Measurements from ENCODE around the gene CACNB2. TPM values are rescaled to one million over a fixed set of nuclear protein-coding genes. Genes with fewer than 3 reads are reported as not detected.
"Not testable (repeated sequence)": the region's sequence is repeated elsewhere in the genome, so short reads cannot be mapped to it uniquely, and the experiment has no call there.

CACNB2 gene
- total RNA-seq, 2 experiments from 2014 or later: not detected

GRCh38 chr10:18178854-18179483 lies 38.7 kb downstream of the CACNB2 start:
- no peaks in the 10 kb centered on the region for H3K4me1 Mint-ChIP-seq
- CTCF ChIA-PET: interaction anchor here (0.9 kb wide), 1 partner anchor 18 kb away, joined by 3 read pairs; no protein-coding TSS in a partner anchor
- intact Hi-C loops (cut with DNase I, micrococcal nuclease): no loop called here
- ATAC-seq (no peak), DNase-seq (no peak)
- H3K27ac Mint-ChIP-seq: no peak overlapping the region
- H3K27me3 Mint-ChIP-seq: peaks cover 10% of the 10 kb centered on the region
- no peaks in the 10 kb centered on the region for H3K36me3 Mint-ChIP-seq (ENCODE audit: low read depth)
- POLR2A ChIA-PET: no interaction called here
- no peaks in the 10 kb centered on the region for H3K9me3 Mint-ChIP-seq (ENCODE audit: low read depth)
- H3K4me3 Mint-ChIP-seq: no peak overlapping the region

DNA sequence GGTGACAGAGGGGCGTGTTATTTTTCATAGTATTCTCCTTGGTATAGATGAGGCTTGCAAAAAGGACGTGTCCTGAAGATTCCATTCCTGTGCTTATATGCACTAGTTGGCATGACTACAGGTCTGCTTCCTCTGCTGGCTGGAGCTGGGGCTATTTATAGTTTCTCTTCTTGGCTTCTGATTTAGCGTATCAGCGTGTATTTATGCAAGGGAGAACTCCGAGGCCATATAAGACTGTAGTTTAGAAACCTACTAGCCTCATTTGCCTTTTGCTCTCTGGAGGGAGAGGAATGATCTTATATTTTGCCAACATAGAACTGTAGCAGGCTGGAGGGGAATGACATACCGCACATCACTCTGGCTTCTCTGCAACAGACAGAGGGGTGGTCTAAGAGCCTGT lies 39.7 kb downstream of the CACNB2 start:
- no peaks in the 10 kb centered on the region for H3K4me1 Mint-ChIP-seq
- POLR2A ChIA-PET: no interaction called here
- no peaks in the 10 kb centered on the region for H3K36me3 Mint-ChIP-seq (ENCODE audit: low read depth)
- intact Hi-C loops (cut with DNase I, micrococcal nuclease): no loop called here
- DNase-seq: no peak
- H3K4me3 Mint-ChIP-seq: no peak overlapping the region
- no peak for ATAC-seq
- H3K27me3 Mint-ChIP-seq: peaks cover 10% of the 10 kb centered on the region
- CTCF ChIA-PET: no interaction called here
- no peak overlapping the region for H3K27ac Mint-ChIP-seq
- H3K9me3 Mint-ChIP-seq (ENCODE audit: low read depth): no peaks in the 10 kb centered on the region

- H3K27ac Mint-ChIP-seq; POLR2A ChIA-PET; intact Hi-C loops (cut with DNase I, micrococcal nuclease); H3K36me3 Mint-ChIP-seq (ENCODE audit: low read depth); DNase-seq; H3K9me3 Mint-ChIP-seq (ENCODE audit: low read depth); H3K4me3 Mint-ChIP-seq; H3K4me1 Mint-ChIP-seq; ATAC-seq; CTCF ChIA-PET: not testable (repeated sequence)
- peaks cover 10% of the 10 kb centered on the region for H3K27me3 Mint-ChIP-seq
These were observed 41.2 kb downstream of the CACNB2 start for GRCh38 chr10:18181382-18181781.

GRCh38 chr10:18185621-18186020 lies 45.4 kb downstream of the CACNB2 start:
- no peaks in the 10 kb centered on the region for H3K4me1 Mint-ChIP-seq
- H3K36me3 Mint-ChIP-seq (ENCODE audit: low read depth): no peaks in the 10 kb centered on the region
- ChIA-PET POLR2A (no interaction called here), CTCF (no interaction called here)
- no peak for ATAC-seq
- H3K4me3 Mint-ChIP-seq: no peak overlapping the region
- DNase-seq: no peak
- peaks cover 4% of the 10 kb centered on the region for H3K27me3 Mint-ChIP-seq
- H3K9me3 Mint-ChIP-seq (ENCODE audit: low read depth): no peaks in the 10 kb centered on the region
- intact Hi-C loops (cut with DNase I, micrococcal nuclease): no loop called here
- no peak overlapping the region for H3K27ac Mint-ChIP-seq

DNA sequence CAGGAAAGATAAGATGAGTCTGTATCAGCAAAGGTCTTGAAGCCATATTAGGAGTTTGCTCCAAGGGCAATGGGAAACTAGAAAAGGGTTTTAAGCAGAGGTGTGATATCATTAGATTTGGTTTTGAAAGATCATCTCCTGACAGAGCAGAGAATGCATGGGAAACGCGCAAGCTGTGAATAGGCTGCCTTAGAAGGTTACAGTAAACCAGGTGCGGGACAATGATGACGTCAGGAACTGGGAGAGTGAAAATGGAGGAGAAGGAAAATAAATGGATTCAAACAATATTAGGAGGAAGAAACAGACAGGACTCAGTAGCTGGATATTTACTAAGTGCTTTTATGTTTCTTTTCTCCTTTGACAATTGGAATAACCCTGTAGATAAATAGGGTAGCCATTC lies 50.6 kb downstream of the CACNB2 start:
- CTCF ChIA-PET: no interaction called here
- Mint-ChIP-seq H3K4me3 (no peak overlapping the region), H3K27me3 (no peaks in the 10 kb centered on the region), H3K27ac (no peak overlapping the region), H3K9me3 (ENCODE audit: low read depth) (no peaks in the 10 kb centered on the region), H3K4me1 (no peaks in the 10 kb centered on the region), H3K36me3 (ENCODE audit: low read depth) (no peaks in the 10 kb centered on the region)
- no peak for DNase-seq
- intact Hi-C loops (cut with DNase I, micrococcal nuclease): no loop called here
- POLR2A ChIA-PET: no interaction called here
- no peak for ATAC-seq

DNA sequence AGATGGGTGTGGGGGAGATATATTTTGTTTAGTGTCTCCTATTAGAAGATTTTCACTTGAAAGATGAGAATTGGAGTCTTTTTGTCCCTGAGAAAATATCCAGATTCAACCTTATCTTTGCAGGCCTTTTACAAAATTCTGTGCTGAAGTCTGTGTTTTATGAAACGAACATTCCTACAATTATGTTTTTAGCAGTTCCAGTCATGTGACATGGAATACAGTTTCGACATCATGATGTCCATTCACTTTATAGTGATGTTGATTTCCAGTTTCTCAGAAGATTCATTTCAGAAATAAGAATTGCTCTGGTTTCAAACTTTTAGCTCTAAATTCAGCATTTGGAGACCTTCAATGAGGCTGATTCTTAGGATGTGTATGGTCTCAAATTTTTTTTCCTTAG lies 54.4 kb downstream of the CACNB2 start:
- Mint-ChIP-seq H3K9me3 (ENCODE audit: low read depth) (no peaks in the 10 kb centered on the region), H3K27ac (no peak overlapping the region), H3K4me1 (no peaks in the 10 kb centered on the region), H3K36me3 (ENCODE audit: low read depth) (no peaks in the 10 kb centered on the region), H3K4me3 (no peak overlapping the region), H3K27me3 (no peaks in the 10 kb centered on the region)
- intact Hi-C loops (cut with DNase I, micrococcal nuclease): no loop called here
- ChIA-PET CTCF (interaction anchor here (1.0 kb wide), 1 partner anchor 10 kb away, joined by 3 read pairs; no protein-coding TSS in a partner anchor), POLR2A (no interaction called here)
- ATAC-seq (no peak), DNase-seq (no peak)

DNA sequence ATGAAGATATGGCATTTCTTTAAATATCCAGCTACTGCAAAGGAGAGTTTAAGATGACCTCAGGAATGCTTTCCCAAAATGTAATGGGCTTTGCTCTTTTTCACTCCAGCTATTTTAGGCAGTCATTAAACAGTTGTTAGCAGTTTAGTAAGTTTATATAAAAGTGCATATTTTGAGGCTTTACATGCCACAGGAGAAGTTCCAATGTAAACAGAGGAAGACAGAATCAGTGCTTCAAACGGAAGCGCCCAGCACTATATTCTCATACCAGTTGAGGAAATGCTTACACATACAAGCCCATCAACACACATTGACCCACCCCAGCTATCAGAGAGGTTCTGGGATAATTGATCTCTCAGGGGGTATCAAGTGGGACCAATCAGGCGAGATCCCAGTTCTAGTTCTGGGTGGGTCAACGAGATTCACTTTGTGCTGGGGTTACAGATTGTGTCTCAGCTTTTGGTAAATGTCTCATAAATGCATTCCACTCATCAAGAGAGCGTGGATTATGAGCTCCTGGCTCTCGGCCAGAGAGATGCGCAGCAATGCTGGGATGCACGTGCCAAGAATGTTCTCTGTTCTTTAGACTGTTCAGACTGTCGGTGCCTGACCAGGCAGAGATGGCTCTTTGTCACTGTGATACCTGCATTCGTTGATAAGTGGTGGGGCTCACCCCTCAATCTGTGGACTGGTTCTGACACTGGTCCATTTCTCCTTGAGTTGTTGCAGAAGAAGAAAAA lies 55.0 kb downstream of the CACNB2 start:
- ChIA-PET CTCF (interaction anchor here (1.0 kb wide), 1 partner anchor 10 kb away, joined by 3 read pairs; no protein-coding TSS in a partner anchor), POLR2A (no interaction called here)
- Mint-ChIP-seq H3K27me3 (no peaks in the 10 kb centered on the region), H3K27ac (no peak overlapping the region), H3K4me1 (no peaks in the 10 kb centered on the region), H3K9me3 (ENCODE audit: low read depth) (no peaks in the 10 kb centered on the region), H3K36me3 (ENCODE audit: low read depth) (no peaks in the 10 kb centered on the region), H3K4me3 (no peak overlapping the region)
- intact Hi-C loops (cut with DNase I, micrococcal nuclease): no loop called here
- DNase-seq: no peak
- no peak for ATAC-seq

GRCh38 chr10:18196806-18197550 lies 56.8 kb downstream of the CACNB2 start:
- CTCF ChIA-PET: no interaction called here
- no peak overlapping the region for H3K27ac Mint-ChIP-seq

DNA sequence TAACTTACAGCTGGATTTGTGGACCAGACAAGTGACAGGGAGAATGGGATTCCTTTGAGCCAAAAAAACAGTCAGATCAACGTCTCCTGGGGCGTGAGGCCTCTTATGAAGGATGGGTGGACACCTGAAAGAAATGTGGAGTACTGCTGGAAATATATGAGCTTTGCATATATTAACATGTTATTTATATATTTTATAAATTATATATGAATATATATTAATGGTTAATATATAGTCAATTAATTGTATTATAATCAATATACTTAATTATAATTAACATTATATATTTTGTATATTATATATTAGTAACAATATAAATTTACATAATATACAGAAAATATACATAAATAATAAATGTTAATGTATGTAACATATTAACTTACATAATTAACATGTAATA lies 57.5 kb downstream of the CACNB2 start:
- Mint-ChIP-seq H3K4me3 (no peak overlapping the region), H3K4me1 (no peaks in the 10 kb centered on the region), H3K27ac (no peak overlapping the region), H3K27me3 (peaks cover 2% of the 10 kb centered on the region), H3K36me3 (ENCODE audit: low read depth) (no peaks in the 10 kb centered on the region), H3K9me3 (ENCODE audit: low read depth) (no peaks in the 10 kb centered on the region)
- DNase-seq (no peak), ATAC-seq (no peak)
- intact Hi-C loops (cut with DNase I, micrococcal nuclease): no loop called here
- CTCF ChIA-PET: no interaction called here
- POLR2A ChIA-PET: no interaction called here

More at GRCh38 chr10:18196806-18197550, 56.8 kb downstream of the CACNB2 start:
- POLR2A ChIA-PET: no interaction called here
- H3K9me3 Mint-ChIP-seq (ENCODE audit: low read depth): no peaks in the 10 kb centered on the region
- no peak for DNase-seq
- no peaks in the 10 kb centered on the region for H3K27me3 Mint-ChIP-seq
- intact Hi-C loops (cut with DNase I, micrococcal nuclease): no loop called here
- ATAC-seq: no peak
- no peak overlapping the region for H3K4me3 Mint-ChIP-seq
- H3K36me3 Mint-ChIP-seq (ENCODE audit: low read depth): no peaks in the 10 kb centered on the region
- no peaks in the 10 kb centered on the region for H3K4me1 Mint-ChIP-seq

- ChIA-PET POLR2A (interaction anchor here (0.6 kb wide), 1 partner anchor 76 kb away, joined by 3 read pairs; no protein-coding TSS in a partner anchor), CTCF (no interaction called here)
- Mint-ChIP-seq H3K36me3 (ENCODE audit: low read depth) (no peaks in the 10 kb centered on the region), H3K27me3 (peaks cover 2% of the 10 kb centered on the region), H3K9me3 (ENCODE audit: low read depth) (no peaks in the 10 kb centered on the region), H3K27ac (no peak overlapping the region), H3K4me1 (peaks cover 12% of the 10 kb centered on the region), H3K4me3 (no peak overlapping the region)
- DNase-seq (no peak), ATAC-seq (no peak)
- intact Hi-C loops (cut with DNase I, micrococcal nuclease): no loop called here
These were observed 61.7 kb downstream of the CACNB2 start for GRCh38 chr10:18201877-18202276.

GRCh38 chr10:18202680-18203460 lies 62.6 kb downstream of the CACNB2 start:
- peaks cover 2% of the 10 kb centered on the region for H3K27me3 Mint-ChIP-seq
- no peak overlapping the region for H3K27ac Mint-ChIP-seq
- no peaks in the 10 kb centered on the region for H3K36me3 Mint-ChIP-seq (ENCODE audit: low read depth)
- no peak overlapping the region for H3K4me3 Mint-ChIP-seq
- DNase-seq (no peak), ATAC-seq (no peak)
- H3K4me1 Mint-ChIP-seq: peaks cover 12% of the 10 kb centered on the region
- POLR2A ChIA-PET: no interaction called here
- no peaks in the 10 kb centered on the region for H3K9me3 Mint-ChIP-seq (ENCODE audit: low read depth)
- intact Hi-C loops (cut with DNase I, micrococcal nuclease): no loop called here
- CTCF ChIA-PET: interaction anchor here (0.7 kb wide), 1 partner anchor 391 kb away, joined by 3 read pairs; no protein-coding TSS in a partner anchor

Measured in activated CD4-positive, alpha-beta T cell treated with anti-CD3 and anti-CD28 coated beads for 36 hours (primary cell).